GM23338 (cell line): ENCODE measurements around the gene ERO1B. TPM values are rescaled to one million over a fixed set of nuclear protein-coding genes. Genes with fewer than 3 reads are reported as not detected.
A peak's percentile ranks its signal among the peaks of the same experiment; 100 is the strongest.

Experiments
- ATAC-seq: fragments of 200-7000 bp; cut with Tn5 transposase; 3 replicates; pipeline ENCODE4 v1.9.1; 2020
- DNase-seq: peaks from one replicate; pipeline ENCODE4 v3.0.0-alpha.2; 2015; ENCODE audit warnings: low spot score
- H2AFZ ChIP-seq: fragments of 200-600 bp; sonication (generic); 2 replicates; pipeline ENCODE4 v1.8.0; 2016; ENCODE audit warnings: antibody characterized with exemption, mild to moderate bottlenecking, moderate library complexity
- H3F3A ChIP-seq: fragments of 200-600 bp; sonication (generic); replicated peaks from 2 replicates; pipeline ENCODE4 v1.8.0; 2017; ENCODE audit warnings: antibody characterized with exemption, mixed run types, low read depth
- H3K27ac ChIP-seq: fragments of 200-600 bp; sonication (generic); 2 replicates; pipeline ENCODE4 v1.6.1; 2016; ENCODE audit warnings: low read depth
- H3K27me3 ChIP-seq: fragments of 200-600 bp; sonication (generic); 2 replicates; pipeline ENCODE4 v1.8.0; 2016; ENCODE audit warnings: mild to moderate bottlenecking, mixed run types, moderate library complexity; ENCODE audit not compliant: insufficient read depth
- H3K36me3 ChIP-seq: fragments of 200-600 bp; sonication (generic); 2 replicates; pipeline ENCODE4 v1.8.0; 2016; ENCODE audit warnings: mild to moderate bottlenecking; ENCODE audit not compliant: insufficient read depth
- H3K4me1 ChIP-seq: fragments of 200-600 bp; sonication (generic); 2 replicates; pipeline ENCODE4 v1.8.0; 2016; ENCODE audit warnings: mild to moderate bottlenecking, moderate library complexity; ENCODE audit not compliant: insufficient read depth
- H3K4me2 ChIP-seq: fragments of 200-600 bp; sonication (generic); 2 replicates; pipeline ENCODE4 v1.7.1; 2017; ENCODE audit warnings: mixed run types
- H3K4me3 ChIP-seq: fragments of 200-600 bp; sonication (generic); 2 replicates; pipeline ENCODE4 v1.6.1; 2016; ENCODE audit warnings: mixed run types
- H3K79me2 ChIP-seq: fragments of 200-600 bp; sonication (generic); replicated peaks from 2 replicates; pipeline ENCODE4 v1.8.0; 2017; ENCODE audit warnings: mild to moderate bottlenecking; ENCODE audit not compliant: insufficient read depth
- H3K9me2 ChIP-seq: fragments of 200-600 bp; sonication (generic); 2 replicates; pipeline ENCODE4 v1.8.0; 2017; ENCODE audit not compliant: insufficient read depth
- H4K20me1 ChIP-seq: fragments of 200-600 bp; sonication (generic); replicated peaks from 2 replicates; pipeline ENCODE4 v1.8.0; 2017; ENCODE audit warnings: mild to moderate bottlenecking; ENCODE audit not compliant: insufficient read depth
- H3K27ac Mint-ChIP-seq: 2 replicates; pipeline ENCODE4 v1.8.0; 2020; ENCODE audit warnings: inconsistent platforms, mild to moderate bottlenecking, moderate library complexity, mixed read lengths
- H3K27me3 Mint-ChIP-seq: 3 replicates; pipeline ENCODE4 v1.8.0; 2022; ENCODE audit warnings: low read depth, mild to moderate bottlenecking, moderate library complexity, mixed read lengths, inconsistent platforms; ENCODE audit not compliant: insufficient read depth, poor library complexity
- H3K36me3 Mint-ChIP-seq: 3 replicates; pipeline ENCODE4 v1.8.0; 2021; ENCODE audit warnings: low read depth, mild to moderate bottlenecking, inconsistent platforms, moderate library complexity, mixed read lengths
- H3K4me1 Mint-ChIP-seq: 3 replicates; pipeline ENCODE4 v1.8.0; 2020; ENCODE audit warnings: mild to moderate bottlenecking, inconsistent platforms, mixed read lengths
- H3K4me3 Mint-ChIP-seq: 3 replicates; pipeline ENCODE4 v1.8.0; 2021; ENCODE audit warnings: moderate library complexity, mild to moderate bottlenecking, inconsistent platforms, mixed read lengths
- H3K9me3 Mint-ChIP-seq: 3 replicates; pipeline ENCODE4 v1.8.0; 2020; ENCODE audit warnings: moderate library complexity, mild to moderate bottlenecking, inconsistent platforms, mixed read lengths
- CREB1 ChIP-seq: fragments of 250-450 bp; sonication (Bioruptor Pico); IDR thresholded peaks from 2 replicates; pipeline ENCODE4 v1.5.0; 2020; ENCODE audit warnings: low read depth, mild to moderate bottlenecking, moderate library complexity
- CTCF ChIP-seq, 2 experiments: fragments of 200-600 bp in 1 of 2; sonication (generic) in 1 of 2; conservative IDR thresholded peaks; 2 replicates each; pipeline versions ENCODE4 v1.5.1 to v1.6.1; 2016 to 2017; ENCODE audit warnings: antibody characterized with exemption in 2 of 2, low read depth in 2 of 2, mild to moderate bottlenecking in 2 of 2, moderate library complexity in 1 of 2
- ETS1 ChIP-seq: IDR thresholded peaks from 2 replicates; pipeline ENCODE4 v1.6.1; 2016; ENCODE audit warnings: antibody characterized with exemption
- EZH2 ChIP-seq: fragments of 200-600 bp; sonication (generic); IDR thresholded peaks from one replicate; pipeline ENCODE4 v1.8.0; 2017; ENCODE audit warnings: antibody characterized with exemption, mild to moderate bottlenecking, low read depth; ENCODE audit not compliant: unreplicated experiment
- EZH2phosphoT487 ChIP-seq: fragments of 200-600 bp; sonication (generic); IDR thresholded peaks from one replicate; pipeline ENCODE4 v1.8.1; 2018; ENCODE audit warnings: antibody characterized with exemption; ENCODE audit not compliant: unreplicated experiment
- JUNB ChIP-seq: IDR thresholded peaks from one replicate; pipeline ENCODE4 v1.6.1; 2016; ENCODE audit warnings: antibody characterized with exemption; ENCODE audit not compliant: unreplicated experiment
- NANOG ChIP-seq: IDR thresholded peaks from 2 replicates; pipeline ENCODE4 v1.6.1; 2016; ENCODE audit warnings: antibody characterized with exemption, borderline replicate concordance
- POLR2AphosphoS5 ChIP-seq: IDR thresholded peaks from 2 replicates; pipeline ENCODE4 v1.6.1; 2016; ENCODE audit warnings: antibody characterized with exemption, low read depth
- REST ChIP-seq: IDR thresholded peaks from one replicate; pipeline ENCODE4 v1.6.1; 2018; ENCODE audit warnings: antibody characterized with exemption; ENCODE audit not compliant: unreplicated experiment
- STAT1 ChIP-seq: IDR thresholded peaks from one replicate; pipeline ENCODE4 v1.6.1; 2016; ENCODE audit warnings: antibody characterized with exemption; ENCODE audit not compliant: unreplicated experiment
- ZNF114 ChIP-seq: fragments of 250-450 bp; sonication (Bioruptor Pico); IDR thresholded peaks from 2 replicates; pipeline ENCODE4 v1.5.0; 2020; ENCODE audit warnings: mild to moderate bottlenecking, moderate library complexity
- ZNF331 ChIP-seq: fragments of 250-450 bp; sonication (Bioruptor Pico); IDR thresholded peaks from 2 replicates; pipeline ENCODE4 v1.5.0; 2020; ENCODE audit warnings: low read depth, mild to moderate bottlenecking, moderate library complexity
- ZNF462 ChIP-seq: fragments of 250-450 bp; sonication (Bioruptor Pico); IDR thresholded peaks from 2 replicates; pipeline ENCODE4 v1.5.0; 2020; ENCODE audit warnings: mild to moderate bottlenecking, moderate library complexity
- polyA plus RNA-seq: library from polyadenylated mRNA; unstranded; fragments of >200 nt; fragmentation: Nextera tagmentation; extraction: Ambion mirVana; gene quantifications from 2 replicates; pipeline ENCODE4 v1.2.1, GENCODE V29; 2016
- total RNA-seq: library from RNA; depleted of rRNA; stranded (reverse); fragments of >200 nt; shearing (Covaris generic); gene quantifications from 2 replicates; pipeline ENCODE4 v1.2.3, GENCODE V29; 2014

The ERO1B gene
- total and polyA plus RNA-seq, 2 experiments from 2014 or later, result 2.4 to 3.6 TPM

DNA sequence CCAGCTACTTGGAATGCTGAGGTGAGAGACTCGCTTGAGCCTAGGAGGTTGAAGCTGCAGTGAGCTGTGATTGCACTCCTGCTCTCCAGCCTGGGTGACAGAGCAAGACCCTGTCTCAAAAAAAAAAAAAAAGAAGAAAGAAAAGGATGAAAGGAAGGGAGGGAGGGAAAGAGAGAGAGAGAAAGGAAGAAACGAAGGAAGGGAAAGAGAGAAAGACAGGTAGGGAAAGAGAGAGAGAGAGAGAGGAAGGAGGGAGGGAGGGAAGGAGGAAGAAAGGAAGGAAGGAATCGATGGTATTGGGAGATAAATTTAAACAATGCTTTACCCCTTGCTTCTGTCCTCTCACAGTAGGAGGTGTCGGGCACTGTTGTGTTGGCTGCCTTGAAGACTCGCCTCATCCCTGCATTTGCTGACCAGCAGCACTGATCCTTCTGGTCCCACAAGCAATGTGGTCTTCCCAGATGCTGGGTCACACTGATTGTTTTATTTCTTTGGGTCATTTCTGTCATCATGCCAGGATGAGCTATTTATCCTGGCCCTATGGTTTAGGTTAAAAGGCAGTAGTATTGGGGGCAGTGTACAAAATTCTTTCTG is 108.5 kb downstream of the ERO1B start:
- TF ChIP-seq ETS1 (no peak), EZH2phosphoT487 (no peak), ZNF331 (CRISPR knock-in tag) (no peak), CTCF (conservative IDR thresholded peaks at IDR 0.05; ENCODE audit: low read depth in 2 of 2) (no peak), ZNF114 (CRISPR knock-in tag) (no peak), JUNB (no peak), STAT1 (no peak), NANOG (no peak), CREB1 (CRISPR knock-in tag) (no peak), POLR2AphosphoS5 (no peak), REST (no peak), EZH2 (no peak), ZNF462 (no peak)
- DNase-seq, result peak; percentile 31

More for the DNA sequence above, 108.5 kb downstream of the ERO1B start:
- Histone ChIP-seq H3K4me1 (peaks cover 3% of the 10 kb centered on the region; the same call in 1 of the 2 replicates), H3F3A (no peaks in the 10 kb centered on the region), H2AFZ (no peak overlapping the region), H3K27ac (no peak overlapping the region), H3K4me2 (no peak overlapping the region), H3K36me3 (no peaks in the 10 kb centered on the region), H3K9me2 (no peaks in the 10 kb centered on the region), H3K27me3 (no peaks in the 10 kb centered on the region), H3K4me3 (no peak overlapping the region), H4K20me1 (no peaks in the 10 kb centered on the region; the same call in 1 of the 2 replicates), H3K79me2 (no peaks in the 10 kb centered on the region)
- peaks cover 16% of the 10 kb centered on the region; the same call in 2 of the 3 replicates for H3K4me1 Mint-ChIP-seq
- H3K9me3 Mint-ChIP-seq, result no peaks in the 10 kb centered on the region
- no peaks in the 10 kb centered on the region for H3K36me3 Mint-ChIP-seq
- peaks cover 5% of the 10 kb centered on the region for H3K27me3 Mint-ChIP-seq
- no peak overlapping the region for H3K4me3 Mint-ChIP-seq
- ATAC-seq, result peak; percentile 76
- H3K27ac Mint-ChIP-seq, result peak overlapping the region; percentile 54; the same call in 1 of the 2 replicates
